Activated T-helper 17 cell treated with anti-CD3 and anti-CD28 coated beads, Interleukin-2, amount 50 U/mL, for 72 hours (primary cell): ENCODE data around the gene LDLRAD4. TPM values are rescaled to one million over a fixed set of nuclear protein-coding genes. Genes with fewer than 3 reads are reported as not detected.
"Not testable (repeated sequence)": the region's sequence is repeated elsewhere in the genome, so short reads cannot be mapped to it uniquely, and the experiment has no call there.

Experiments used
- ATAC-seq: fragments of 150-1000 bp; cut with Tn5 transposase; replicated peaks from 2 replicates; pipeline ENCODE4 v1.10.0; 2021; ENCODE audit warnings: mild to moderate bottlenecking, moderate library complexity
- H3K27ac Mint-ChIP-seq: one replicate; pipeline ENCODE4 v1.8.0; 2022; ENCODE audit warnings: mixed read lengths
- H3K27me3 Mint-ChIP-seq: one replicate; pipeline ENCODE4 v1.8.0; 2022; ENCODE audit warnings: mixed read lengths
- H3K36me3 Mint-ChIP-seq: one replicate; pipeline ENCODE4 v1.8.0; 2022; ENCODE audit warnings: low read depth, mild to moderate bottlenecking, mixed read lengths
- H3K4me1 Mint-ChIP-seq: one replicate; pipeline ENCODE4 v1.8.0; 2022; ENCODE audit warnings: mixed read lengths
- H3K4me3 Mint-ChIP-seq: one replicate; pipeline ENCODE4 v1.8.0; 2022; ENCODE audit warnings: mild to moderate bottlenecking, mixed read lengths
- H3K9me3 Mint-ChIP-seq: one replicate; pipeline ENCODE4 v1.8.0; 2022; ENCODE audit warnings: mixed read lengths
- total RNA-seq, 2 donors: library from RNA; stranded (reverse); gene quantifications; one replicate each; pipeline ENCODE4 v1.2.3, GENCODE V29; 2022

Gene LDLRAD4
- total RNA-seq, 2 donors from 2014 or later: 52.0 to 54.8 TPM

- no peaks in the 10 kb centered on the region for H3K27me3 Mint-ChIP-seq
- peak overlapping the region; percentile 89 for H3K27ac Mint-ChIP-seq
- peaks cover 20% of the 10 kb centered on the region for H3K36me3 Mint-ChIP-seq
- H3K9me3 Mint-ChIP-seq: no peaks in the 10 kb centered on the region
- H3K4me1 Mint-ChIP-seq: peaks cover 35% of the 10 kb centered on the region
- peak overlapping the region; percentile 98 for H3K4me3 Mint-ChIP-seq
- ATAC-seq: peak; percentile 52
Measured at GRCh38 chr18:13463526-13464210, 245.1 kb downstream of the LDLRAD4 start.

GRCh38 chr18:13464432-13465123 is 246.0 kb downstream of the LDLRAD4 start:
- Mint-ChIP-seq H3K27me3 (no peaks in the 10 kb centered on the region), H3K9me3 (no peaks in the 10 kb centered on the region), H3K27ac (peak overlapping the region; percentile 89), H3K36me3 (peaks cover 23% of the 10 kb centered on the region), H3K4me1 (peaks cover 39% of the 10 kb centered on the region), H3K4me3 (peak overlapping the region; percentile 98)
- ATAC-seq: peak; percentile 96

GRCh38 chr18:13465124-13465446 is 246.5 kb downstream of the LDLRAD4 start:
- peaks cover 26% of the 10 kb centered on the region for H3K36me3 Mint-ChIP-seq
- peaks cover 41% of the 10 kb centered on the region for H3K4me1 Mint-ChIP-seq
- peak overlapping the region; percentile 89 for H3K27ac Mint-ChIP-seq
- no peaks in the 10 kb centered on the region for H3K27me3 Mint-ChIP-seq
- H3K4me3 Mint-ChIP-seq: peak overlapping the region; percentile 98
- peak; percentile 38 for ATAC-seq
- H3K9me3 Mint-ChIP-seq: no peaks in the 10 kb centered on the region

GRCh38 chr18:13465476-13465875 is 246.9 kb downstream of the LDLRAD4 start:
- Mint-ChIP-seq H3K36me3 (peaks cover 26% of the 10 kb centered on the region), H3K4me1 (peaks cover 41% of the 10 kb centered on the region), H3K27ac (peak overlapping the region; percentile 89), H3K4me3 (peak overlapping the region; percentile 98), H3K27me3 (no peaks in the 10 kb centered on the region), H3K9me3 (no peaks in the 10 kb centered on the region)
- peak; percentile 7 for ATAC-seq

- Mint-ChIP-seq H3K27ac (no peak overlapping the region), H3K4me1 (peaks cover 24% of the 10 kb centered on the region), H3K36me3 (peaks cover 47% of the 10 kb centered on the region), H3K27me3 (no peaks in the 10 kb centered on the region), H3K9me3 (no peaks in the 10 kb centered on the region), H3K4me3 (no peak overlapping the region)
- ATAC-seq: no peak
Measured at GRCh38 chr18:13470516-13471197, 252.1 kb downstream of the LDLRAD4 start.

DNA sequence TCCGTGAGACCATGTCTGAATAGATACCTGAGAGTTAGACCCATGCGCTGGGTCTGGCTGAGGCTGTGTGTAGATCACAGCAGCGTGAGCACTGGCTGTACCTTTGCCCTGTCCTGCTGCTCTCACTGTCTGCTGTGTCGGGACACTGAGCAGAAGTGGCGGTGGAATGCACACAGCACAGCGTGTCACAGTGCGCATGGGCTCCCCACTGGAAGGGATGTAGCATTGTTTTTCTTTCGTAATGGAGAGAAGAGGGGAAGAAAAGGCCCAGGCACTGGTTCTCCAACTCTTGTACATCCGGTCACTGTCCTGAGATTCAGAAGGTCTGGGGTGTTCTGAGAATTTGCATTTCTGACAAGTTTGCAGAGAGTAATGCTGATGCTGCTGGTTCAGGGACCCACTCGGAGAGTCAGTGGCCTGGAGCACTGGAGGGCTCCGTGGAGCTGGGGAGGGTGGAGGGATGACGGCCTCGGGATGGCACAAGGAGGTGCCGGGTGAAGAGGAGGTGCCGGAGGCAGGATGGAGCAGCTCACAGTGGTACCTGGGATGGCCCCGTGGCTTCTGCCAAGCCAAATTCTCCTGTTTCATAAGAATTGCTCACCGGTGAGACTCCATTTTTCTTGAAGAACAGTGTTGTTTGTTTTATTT is 252.8 kb downstream of the LDLRAD4 start:
- Mint-ChIP-seq H3K9me3 (no peaks in the 10 kb centered on the region), H3K27me3 (no peaks in the 10 kb centered on the region), H3K4me3 (no peak overlapping the region), H3K4me1 (peaks cover 22% of the 10 kb centered on the region), H3K36me3 (peaks cover 49% of the 10 kb centered on the region), H3K27ac (no peak overlapping the region)
- no peak for ATAC-seq

- no peak overlapping the region for H3K4me3 Mint-ChIP-seq
- no peaks in the 10 kb centered on the region for H3K27me3 Mint-ChIP-seq
- peaks cover 48% of the 10 kb centered on the region for H3K36me3 Mint-ChIP-seq
- H3K9me3 Mint-ChIP-seq: no peaks in the 10 kb centered on the region
- H3K27ac Mint-ChIP-seq: no peak overlapping the region
- H3K4me1 Mint-ChIP-seq: peaks cover 18% of the 10 kb centered on the region
- ATAC-seq: no peak
Measured at GRCh38 chr18:13471971-13472628, 253.5 kb downstream of the LDLRAD4 start.

GRCh38 chr18:13473751-13474150 is 255.2 kb downstream of the LDLRAD4 start:
- no peaks in the 10 kb centered on the region for H3K27me3 Mint-ChIP-seq
- no peak for ATAC-seq
- peaks cover 18% of the 10 kb centered on the region for H3K4me1 Mint-ChIP-seq
- H3K9me3 Mint-ChIP-seq: no peaks in the 10 kb centered on the region
- peak overlapping the region; percentile 16 for H3K27ac Mint-ChIP-seq
- no peak overlapping the region for H3K4me3 Mint-ChIP-seq
- H3K36me3 Mint-ChIP-seq: peaks cover 52% of the 10 kb centered on the region

DNA sequence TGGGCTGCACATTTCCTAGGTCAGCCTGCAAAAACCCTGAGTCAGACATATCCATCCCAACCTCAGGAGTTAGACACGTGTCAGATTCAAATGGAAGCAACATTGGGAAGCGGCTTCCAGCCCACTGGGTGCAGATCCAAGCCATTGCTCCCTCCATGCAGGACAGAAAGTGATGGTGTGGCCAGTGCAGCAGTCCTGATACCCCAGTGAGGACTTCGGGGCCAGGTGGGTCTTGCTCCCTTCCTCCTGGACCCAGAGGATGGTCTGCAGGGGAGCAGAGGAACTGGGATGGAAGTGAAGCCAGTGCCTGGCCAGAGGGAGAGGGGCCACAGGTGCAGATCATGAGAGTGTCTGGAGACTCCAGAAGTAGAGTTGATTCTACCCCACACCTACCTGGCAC is 255.8 kb downstream of the LDLRAD4 start:
- Mint-ChIP-seq H3K9me3 (no peaks in the 10 kb centered on the region), H3K36me3 (peaks cover 51% of the 10 kb centered on the region)
- no peak for ATAC-seq

DNA sequence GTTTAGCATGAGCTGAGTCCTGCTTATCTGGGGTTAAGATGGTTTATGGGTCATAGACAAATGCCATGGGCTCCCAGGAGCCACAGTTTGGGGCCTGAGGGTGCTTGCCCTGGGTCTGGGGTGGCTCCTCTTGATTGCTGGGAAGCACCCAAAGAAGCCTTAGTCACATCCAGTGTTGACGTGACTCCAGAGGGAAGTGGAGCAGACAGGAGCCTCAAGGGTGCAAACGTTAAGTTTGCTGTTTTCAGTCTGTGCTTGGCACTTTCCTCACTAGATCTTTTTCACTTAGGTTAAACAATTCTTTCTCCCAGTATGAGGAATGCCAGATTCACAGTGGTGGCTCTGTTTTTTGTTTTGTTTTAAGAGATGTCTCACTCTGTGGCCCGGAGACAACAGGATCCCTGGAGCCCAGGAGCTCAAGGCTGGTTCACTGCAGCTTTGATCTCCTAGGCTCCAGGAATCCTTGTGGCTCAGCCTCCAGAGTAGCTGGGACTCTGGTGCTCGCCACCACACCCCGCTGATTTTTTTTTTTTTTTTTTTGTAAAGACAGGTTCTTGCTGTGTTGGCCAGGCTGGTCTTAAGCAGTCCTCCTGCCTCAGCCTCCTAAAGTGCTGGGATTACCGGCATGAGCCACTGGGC is 256.5 kb downstream of the LDLRAD4 start:
- Mint-ChIP-seq H3K9me3 (no peaks in the 10 kb centered on the region), H3K4me1 (peaks cover 14% of the 10 kb centered on the region), H3K27me3 (no peaks in the 10 kb centered on the region), H3K4me3 (no peak overlapping the region), H3K27ac (no peak overlapping the region), H3K36me3 (peaks cover 46% of the 10 kb centered on the region)
- no peak for ATAC-seq

More for the DNA sequence above, 255.8 kb downstream of the LDLRAD4 start:
- H3K4me1 Mint-ChIP-seq: peaks cover 17% of the 10 kb centered on the region
- no peak overlapping the region for H3K4me3 Mint-ChIP-seq
- H3K27me3 Mint-ChIP-seq: no peaks in the 10 kb centered on the region
- peak overlapping the region; percentile 16 for H3K27ac Mint-ChIP-seq

DNA sequence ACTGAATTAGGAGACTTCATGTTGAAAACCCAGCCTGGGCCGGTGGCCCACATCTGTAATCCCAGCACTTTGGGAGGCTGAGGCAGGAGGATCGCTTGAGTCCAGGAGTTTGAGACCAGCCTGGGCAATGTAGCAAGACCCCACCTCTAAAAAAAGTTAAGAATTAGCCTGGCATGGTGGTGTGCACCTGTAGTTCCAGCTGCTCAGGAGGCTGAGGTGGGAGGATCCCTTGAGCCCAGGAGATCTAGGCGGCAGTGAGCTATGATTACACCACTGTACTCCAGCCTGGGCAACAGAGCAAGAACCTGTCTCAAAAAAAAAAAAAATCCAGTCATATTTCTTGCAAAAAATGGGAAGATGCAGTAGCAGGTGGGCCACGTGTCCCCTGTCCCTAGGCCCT is 257.8 kb downstream of the LDLRAD4 start:
- H3K4me3 Mint-ChIP-seq, H3K27me3 Mint-ChIP-seq, H3K9me3 Mint-ChIP-seq, H3K27ac Mint-ChIP-seq, ATAC-seq: not testable (repeated sequence)
- Mint-ChIP-seq H3K4me1 (peaks cover 12% of the 10 kb centered on the region), H3K36me3 (peaks cover 42% of the 10 kb centered on the region)

GRCh38 chr18:13477147-13477683 is 258.7 kb downstream of the LDLRAD4 start:
- ATAC-seq: no peak
- H3K27ac Mint-ChIP-seq: no peak overlapping the region
- H3K9me3 Mint-ChIP-seq: no peaks in the 10 kb centered on the region
- no peak overlapping the region for H3K4me3 Mint-ChIP-seq
- peaks cover 18% of the 10 kb centered on the region for H3K4me1 Mint-ChIP-seq
- peaks cover 38% of the 10 kb centered on the region for H3K36me3 Mint-ChIP-seq
- H3K27me3 Mint-ChIP-seq: no peaks in the 10 kb centered on the region

DNA sequence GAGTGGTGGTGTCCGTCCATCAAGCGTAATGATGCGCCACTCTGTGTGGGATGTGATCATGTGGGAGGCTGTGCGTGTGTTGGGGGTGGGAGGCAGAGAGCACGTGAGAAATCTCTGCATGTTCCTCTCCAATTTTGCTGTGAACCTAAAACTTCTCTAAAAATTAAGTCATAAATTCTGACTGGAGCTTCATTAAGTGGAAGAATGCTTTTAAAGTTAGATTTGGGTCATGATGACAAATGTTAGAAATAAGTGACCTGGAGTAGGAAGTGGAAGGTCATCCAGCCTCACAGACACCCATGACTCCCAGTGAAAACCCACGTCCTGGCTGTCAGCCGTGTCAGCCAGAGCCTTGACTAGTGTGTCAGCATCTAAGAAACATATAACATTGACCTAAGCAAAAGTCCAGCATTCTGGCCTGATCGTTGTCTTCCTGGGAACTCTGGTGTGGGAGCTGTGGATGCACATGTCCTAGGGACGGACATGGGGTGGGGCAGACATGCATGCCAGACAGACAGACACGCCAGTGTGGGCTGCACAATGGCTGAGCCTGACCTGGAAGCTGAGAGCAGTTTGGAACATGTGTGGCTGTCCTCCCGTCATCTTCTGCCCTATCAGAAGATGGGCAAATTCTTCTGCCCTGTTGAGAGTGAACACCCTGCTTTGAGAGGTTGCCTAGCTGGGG is 262.2 kb downstream of the LDLRAD4 start:
- peaks cover 20% of the 10 kb centered on the region for H3K36me3 Mint-ChIP-seq
- no peak overlapping the region for H3K4me3 Mint-ChIP-seq
- no peaks in the 10 kb centered on the region for H3K9me3 Mint-ChIP-seq
- no peak for ATAC-seq
- H3K4me1 Mint-ChIP-seq: peaks cover 14% of the 10 kb centered on the region
- H3K27ac Mint-ChIP-seq: peak overlapping the region; percentile 2
- no peaks in the 10 kb centered on the region for H3K27me3 Mint-ChIP-seq
